ENCODE measurements around the gene TM4SF20. TPM values are rescaled to one million over a fixed set of nuclear protein-coding genes. Genes with fewer than 3 reads are reported as not detected.

Gene TM4SF20
- total and polyA plus RNA-seq, 2 experiments from 2014 or later: not detected

DNA sequence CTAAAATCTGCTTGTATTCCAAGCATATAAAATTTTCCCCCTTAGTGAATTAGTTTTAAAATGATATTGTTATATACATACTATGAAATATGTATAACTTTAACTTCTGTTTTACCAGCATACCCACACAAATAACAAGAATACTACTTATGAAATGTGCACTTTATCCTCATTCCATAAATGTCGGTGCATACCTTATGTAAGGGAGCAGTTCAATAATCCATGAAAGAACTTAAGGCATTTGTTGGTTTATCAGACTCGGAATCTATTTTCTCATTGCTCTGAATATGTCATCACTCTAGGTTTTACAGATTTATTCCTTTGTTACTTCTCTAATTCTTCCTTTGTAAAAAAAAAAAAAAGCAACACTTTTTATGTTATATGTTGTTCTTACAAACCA lies 66.5 kb downstream of the TM4SF20 start:
- Histone ChIP-seq H3K9me2 (ENCODE audit: insufficient read depth) (0 out of 2 replicates have a peak, but pooled peaks cover 6% of the 10 kb centered on the region), H3K4me1 (ENCODE audit: insufficient read depth) (peaks cover 3% of the 10 kb centered on the region; the same call in 1 of the 2 replicates), H3K27ac (ENCODE audit: low read depth) (no peak overlapping the region), H3K27me3 (ENCODE audit: insufficient read depth) (no peaks in the 10 kb centered on the region), H3K4me2 (no peak overlapping the region), H2AFZ (no peak overlapping the region), H3K79me2 (replicated peaks; ENCODE audit: insufficient read depth) (no peaks in the 10 kb centered on the region), H3K4me3 (no peak overlapping the region), H4K20me1 (replicated peaks; ENCODE audit: insufficient read depth) (no peaks in the 10 kb centered on the region), H3F3A (replicated peaks; ENCODE audit: low read depth) (no peaks in the 10 kb centered on the region), H3K36me3 (ENCODE audit: insufficient read depth) (no peaks in the 10 kb centered on the region)
- H3K27ac Mint-ChIP-seq: no peak overlapping the region
- no peak for DNase-seq (ENCODE audit: low spot score)
- peaks cover 2% of the 10 kb centered on the region; the same call in 2 of the 3 replicates for H3K36me3 Mint-ChIP-seq (ENCODE audit: low read depth)
- TF ChIP-seq EZH2 (IDR thresholded peaks at IDR 0.05; ENCODE audit: low read depth, unreplicated experiment) (no peak), POLR2AphosphoS5 (IDR thresholded peaks at IDR 0.05; ENCODE audit: low read depth) (no peak), STAT1 (IDR thresholded peaks at IDR 0.05; ENCODE audit: unreplicated experiment) (no peak), ZNF331 (CRISPR knock-in tag; IDR thresholded peaks at IDR 0.05; ENCODE audit: low read depth) (no peak)
- TF ChIP-seq, protein P1, sequence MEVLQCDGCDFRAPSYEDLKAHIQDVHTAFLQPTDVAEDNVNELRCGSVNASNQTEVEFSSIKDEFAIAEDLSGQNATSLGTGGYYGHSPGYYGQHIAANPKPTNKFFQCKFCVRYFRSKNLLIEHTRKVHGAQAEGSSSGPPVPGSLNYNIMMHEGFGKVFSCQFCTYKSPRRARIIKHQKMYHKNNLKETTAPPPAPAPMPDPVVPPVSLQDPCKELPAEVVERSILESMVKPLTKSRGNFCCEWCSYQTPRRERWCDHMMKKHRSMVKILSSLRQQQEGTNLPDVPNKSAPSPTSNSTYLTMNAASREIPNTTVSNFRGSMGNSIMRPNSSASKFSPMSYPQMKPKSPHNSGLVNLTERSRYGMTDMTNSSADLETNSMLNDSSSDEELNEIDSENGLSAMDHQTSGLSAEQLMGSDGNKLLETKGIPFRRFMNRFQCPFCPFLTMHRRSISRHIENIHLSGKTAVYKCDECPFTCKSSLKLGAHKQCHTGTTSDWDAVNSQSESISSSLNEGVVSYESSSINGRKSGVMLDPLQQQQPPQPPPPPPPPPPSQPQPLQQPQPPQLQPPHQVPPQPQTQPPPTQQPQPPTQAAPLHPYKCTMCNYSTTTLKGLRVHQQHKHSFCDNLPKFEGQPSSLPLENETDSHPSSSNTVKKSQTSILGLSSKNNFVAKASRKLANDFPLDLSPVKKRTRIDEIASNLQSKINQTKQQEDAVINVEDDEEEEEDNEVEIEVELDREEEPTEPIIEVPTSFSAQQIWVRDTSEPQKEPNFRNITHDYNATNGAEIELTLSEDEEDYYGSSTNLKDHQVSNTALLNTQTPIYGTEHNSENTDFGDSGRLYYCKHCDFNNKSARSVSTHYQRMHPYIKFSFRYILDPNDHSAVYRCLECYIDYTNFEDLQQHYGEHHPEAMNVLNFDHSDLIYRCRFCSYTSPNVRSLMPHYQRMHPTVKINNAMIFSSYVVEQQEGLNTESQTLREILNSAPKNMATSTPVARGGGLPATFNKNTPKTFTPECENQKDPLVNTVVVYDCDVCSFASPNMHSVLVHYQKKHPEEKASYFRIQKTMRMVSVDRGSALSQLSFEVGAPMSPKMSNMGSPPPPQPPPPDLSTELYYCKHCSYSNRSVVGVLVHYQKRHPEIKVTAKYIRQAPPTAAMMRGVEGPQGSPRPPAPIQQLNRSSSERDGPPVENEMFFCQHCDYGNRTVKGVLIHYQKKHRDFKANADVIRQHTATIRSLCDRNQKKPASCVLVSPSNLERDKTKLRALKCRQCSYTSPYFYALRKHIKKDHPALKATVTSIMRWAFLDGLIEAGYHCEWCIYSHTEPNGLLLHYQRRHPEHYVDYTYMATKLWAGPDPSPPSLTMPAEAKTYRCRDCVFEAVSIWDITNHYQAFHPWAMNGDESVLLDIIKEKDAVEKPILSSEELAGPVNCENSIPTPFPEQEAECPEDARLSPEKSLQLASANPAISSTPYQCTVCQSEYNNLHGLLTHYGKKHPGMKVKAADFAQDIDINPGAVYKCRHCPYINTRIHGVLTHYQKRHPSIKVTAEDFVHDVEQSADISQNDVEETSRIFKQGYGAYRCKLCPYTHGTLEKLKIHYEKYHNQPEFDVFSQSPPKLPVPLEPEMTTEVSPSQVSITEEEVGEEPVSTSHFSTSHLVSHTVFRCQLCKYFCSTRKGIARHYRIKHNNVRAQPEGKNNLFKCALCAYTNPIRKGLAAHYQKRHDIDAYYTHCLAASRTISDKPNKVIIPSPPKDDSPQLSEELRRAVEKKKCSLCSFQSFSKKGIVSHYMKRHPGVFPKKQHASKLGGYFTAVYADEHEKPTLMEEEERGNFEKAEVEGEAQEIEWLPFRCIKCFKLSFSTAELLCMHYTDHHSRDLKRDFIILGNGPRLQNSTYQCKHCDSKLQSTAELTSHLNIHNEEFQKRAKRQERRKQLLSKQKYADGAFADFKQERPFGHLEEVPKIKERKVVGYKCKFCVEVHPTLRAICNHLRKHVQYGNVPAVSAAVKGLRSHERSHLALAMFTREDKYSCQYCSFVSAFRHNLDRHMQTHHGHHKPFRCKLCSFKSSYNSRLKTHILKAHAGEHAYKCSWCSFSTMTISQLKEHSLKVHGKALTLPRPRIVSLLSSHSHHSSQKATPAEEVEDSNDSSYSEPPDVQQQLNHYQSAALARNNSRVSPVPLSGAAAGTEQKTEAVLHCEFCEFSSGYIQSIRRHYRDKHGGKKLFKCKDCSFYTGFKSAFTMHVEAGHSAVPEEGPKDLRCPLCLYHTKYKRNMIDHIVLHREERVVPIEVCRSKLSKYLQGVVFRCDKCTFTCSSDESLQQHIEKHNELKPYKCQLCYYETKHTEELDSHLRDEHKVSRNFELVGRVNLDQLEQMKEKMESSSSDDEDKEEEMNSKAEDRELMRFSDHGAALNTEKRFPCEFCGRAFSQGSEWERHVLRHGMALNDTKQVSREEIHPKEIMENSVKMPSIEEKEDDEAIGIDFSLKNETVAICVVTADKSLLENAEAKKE (CRISPR knock-in tag; IDR thresholded peaks at IDR 0.05): no peak
- TF ChIP-seq, protein P2, sequence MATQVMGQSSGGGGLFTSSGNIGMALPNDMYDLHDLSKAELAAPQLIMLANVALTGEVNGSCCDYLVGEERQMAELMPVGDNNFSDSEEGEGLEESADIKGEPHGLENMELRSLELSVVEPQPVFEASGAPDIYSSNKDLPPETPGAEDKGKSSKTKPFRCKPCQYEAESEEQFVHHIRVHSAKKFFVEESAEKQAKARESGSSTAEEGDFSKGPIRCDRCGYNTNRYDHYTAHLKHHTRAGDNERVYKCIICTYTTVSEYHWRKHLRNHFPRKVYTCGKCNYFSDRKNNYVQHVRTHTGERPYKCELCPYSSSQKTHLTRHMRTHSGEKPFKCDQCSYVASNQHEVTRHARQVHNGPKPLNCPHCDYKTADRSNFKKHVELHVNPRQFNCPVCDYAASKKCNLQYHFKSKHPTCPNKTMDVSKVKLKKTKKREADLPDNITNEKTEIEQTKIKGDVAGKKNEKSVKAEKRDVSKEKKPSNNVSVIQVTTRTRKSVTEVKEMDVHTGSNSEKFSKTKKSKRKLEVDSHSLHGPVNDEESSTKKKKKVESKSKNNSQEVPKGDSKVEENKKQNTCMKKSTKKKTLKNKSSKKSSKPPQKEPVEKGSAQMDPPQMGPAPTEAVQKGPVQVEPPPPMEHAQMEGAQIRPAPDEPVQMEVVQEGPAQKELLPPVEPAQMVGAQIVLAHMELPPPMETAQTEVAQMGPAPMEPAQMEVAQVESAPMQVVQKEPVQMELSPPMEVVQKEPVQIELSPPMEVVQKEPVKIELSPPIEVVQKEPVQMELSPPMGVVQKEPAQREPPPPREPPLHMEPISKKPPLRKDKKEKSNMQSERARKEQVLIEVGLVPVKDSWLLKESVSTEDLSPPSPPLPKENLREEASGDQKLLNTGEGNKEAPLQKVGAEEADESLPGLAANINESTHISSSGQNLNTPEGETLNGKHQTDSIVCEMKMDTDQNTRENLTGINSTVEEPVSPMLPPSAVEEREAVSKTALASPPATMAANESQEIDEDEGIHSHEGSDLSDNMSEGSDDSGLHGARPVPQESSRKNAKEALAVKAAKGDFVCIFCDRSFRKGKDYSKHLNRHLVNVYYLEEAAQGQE (IDR thresholded peaks at IDR 0.05; ENCODE audit: unreplicated experiment): no peak
- no peak overlapping the region for H3K4me3 Mint-ChIP-seq
- peaks cover 1% of the 10 kb centered on the region for H3K27me3 Mint-ChIP-seq (ENCODE audit: insufficient read depth, low read depth, poor library complexity)
- peaks cover 2% of the 10 kb centered on the region for H3K9me3 Mint-ChIP-seq
- peaks cover 11% of the 10 kb centered on the region for H3K4me1 Mint-ChIP-seq
- no peak for ATAC-seq

Other genes starting within 250 kb of the TM4SF20 start
- 1.4 and 3.1 TPM in 2 replicates for gene COL4A4, start 215.1 kb downstream of the TM4SF20 start, total RNA-seq (2014; rRNA removed; shearing (Covaris generic))
- gene COL4A4, start 215.1 kb downstream of the TM4SF20 start, polyA plus RNA-seq (2016; fragmentation: Nextera tagmentation; extraction: Ambion mirVana): 0.82 and 1.3 TPM in 2 replicates
- 1.2 and 3.5 TPM in 2 replicates for gene COL4A3, start 214.7 kb downstream of the TM4SF20 start, total RNA-seq (2014; rRNA removed; shearing (Covaris generic))
- gene COL4A3, start 214.7 kb downstream of the TM4SF20 start, polyA plus RNA-seq (2016; fragmentation: Nextera tagmentation; extraction: Ambion mirVana): 1.1 and 1.3 TPM in 2 replicates
- 107 and 112 TPM in 2 replicates for gene MFF, start 54.1 kb downstream of the TM4SF20 start, total RNA-seq (2014; rRNA removed; shearing (Covaris generic))
- gene MFF, start 54.1 kb downstream of the TM4SF20 start, polyA plus RNA-seq (2016; fragmentation: Nextera tagmentation; extraction: Ambion mirVana): 152 and 161 TPM in 2 replicates
- not detected in 2 replicates for gene SCYGR1, start 8.6 kb upstream of the TM4SF20 start, total RNA-seq (2014; rRNA removed; shearing (Covaris generic))
- gene SCYGR1, start 8.6 kb upstream of the TM4SF20 start, polyA plus RNA-seq (2016; fragmentation: Nextera tagmentation; extraction: Ambion mirVana): not detected in 2 replicates
- gene AGFG1, start 92.8 kb upstream of the TM4SF20 start, total RNA-seq (2014; rRNA removed; shearing (Covaris generic)): 96.4 and 113 TPM in 2 replicates
- 13.8 and 14.5 TPM in 2 replicates for gene AGFG1, start 92.8 kb upstream of the TM4SF20 start, polyA plus RNA-seq (2016; fragmentation: Nextera tagmentation; extraction: Ambion mirVana)
- gene SCYGR2, start 219.6 kb upstream of the TM4SF20 start, total RNA-seq (2014; rRNA removed; shearing (Covaris generic)): not detected in 2 replicates
- not detected in 2 replicates for gene SCYGR2, start 219.6 kb upstream of the TM4SF20 start, polyA plus RNA-seq (2016; fragmentation: Nextera tagmentation; extraction: Ambion mirVana)
- gene SCYGR3, start 235.5 kb upstream of the TM4SF20 start, total RNA-seq (2014; rRNA removed; shearing (Covaris generic)): not detected in 2 replicates
- not detected in 2 replicates for gene SCYGR3, start 235.5 kb upstream of the TM4SF20 start, polyA plus RNA-seq (2016; fragmentation: Nextera tagmentation; extraction: Ambion mirVana)
- not detected in 2 replicates for gene SCYGR4, start 238.2 kb upstream of the TM4SF20 start, total RNA-seq (2014; rRNA removed; shearing (Covaris generic))
- gene SCYGR4, start 238.2 kb upstream of the TM4SF20 start, polyA plus RNA-seq (2016; fragmentation: Nextera tagmentation; extraction: Ambion mirVana): not detected in 2 replicates